HepG2 (cell line): ENCODE data around the gene FBXO9. TPM values are rescaled to one million over a fixed set of nuclear protein-coding genes. Genes with fewer than 3 reads are reported as not detected.

Experiments used
- BRF2 ChIP-seq: sonication (generic); formaldehyde crosslinking; IDR thresholded peaks from 2 replicates; pipeline ENCODE4 v1.8.1; 2022; ENCODE audit warnings: mild to moderate bottlenecking, missing genetic modification reagents
- HDAC2 ChIP-seq: sonication (generic); formaldehyde crosslinking; IDR thresholded peaks from 2 replicates; pipeline ENCODE4 v1.4.0; 2020; ENCODE audit warnings: missing genetic modification reagents
- HNRNPH1 ChIP-seq: fragments of 200-400 bp; formaldehyde crosslinking; optimal IDR thresholded peaks from 2 replicates; pipeline ENCODE3; 2017; ENCODE audit warnings: mild to moderate bottlenecking, low read depth, low read length
- JUNB ChIP-seq: sonication (generic); formaldehyde crosslinking; IDR thresholded peaks from 2 replicates; pipeline ENCODE4 v1.8.0; 2022; ENCODE audit warnings: missing genetic modification reagents, mild to moderate bottlenecking, borderline replicate concordance
- KLF11 ChIP-seq: IDR thresholded peaks from 2 replicates; pipeline ENCODE4 v1.6.1; 2016; ENCODE audit warnings: missing compliant biosample characterization
- MED8 ChIP-seq: sonication (generic); formaldehyde crosslinking; IDR thresholded peaks from 2 replicates; pipeline ENCODE4 v1.8.1; 2023; ENCODE audit warnings: mild to moderate bottlenecking, missing genetic modification reagents; ENCODE audit not compliant: insufficient replicate concordance
- MZF1 ChIP-seq: sonication (generic); formaldehyde crosslinking; IDR thresholded peaks from 2 replicates; pipeline ENCODE4 v1.8.1; 2023; ENCODE audit warnings: mild to moderate bottlenecking, missing genetic modification reagents, borderline replicate concordance
- PHF5A ChIP-seq: IDR thresholded peaks from one replicate; pipeline ENCODE4 v1.6.1; 2018; ENCODE audit warnings: low read depth, missing genetic modification reagents; ENCODE audit not compliant: unreplicated experiment
- RELA ChIP-seq: sonication (generic); formaldehyde crosslinking; IDR thresholded peaks from 2 replicates; pipeline ENCODE4 v1.4.0; 2020; ENCODE audit warnings: missing genetic modification reagents
- TMF1 ChIP-seq: sonication (generic); formaldehyde crosslinking; IDR thresholded peaks from 2 replicates; pipeline ENCODE4 v1.8.1; 2022; ENCODE audit warnings: low read depth, missing genetic modification reagents
- ZBTB37 ChIP-seq: sonication (generic); formaldehyde crosslinking; IDR thresholded peaks from 2 replicates; pipeline ENCODE4 v1.4.0; 2020; ENCODE audit warnings: mild to moderate bottlenecking, missing genetic modification reagents
- ZNF292 ChIP-seq: sonication (generic); formaldehyde crosslinking; IDR thresholded peaks from 2 replicates; pipeline ENCODE4 v1.8.1; 2022; ENCODE audit warnings: mild to moderate bottlenecking, low read depth, missing genetic modification reagents, borderline replicate concordance
- ZNF317 ChIP-seq: sonication (generic); formaldehyde crosslinking; IDR thresholded peaks from 2 replicates; pipeline ENCODE4 v1.5.0; 2020; ENCODE audit warnings: mild to moderate bottlenecking, missing genetic modification reagents
- ZNF563 ChIP-seq: sonication (generic); formaldehyde crosslinking; IDR thresholded peaks from 2 replicates; pipeline ENCODE4 v1.8.0; 2022; ENCODE audit warnings: mild to moderate bottlenecking, moderate library complexity, missing genetic modification reagents
- polyA plus RNA-seq, 8 experiments: library from polyadenylated mRNA; depleted of rRNA in 3 of 8; stranded (reverse) in 7 of 8; unstranded in 1 of 8; fragments of >200 nt; fragmentation: Illumina TruSeq in 4 of 8; extraction: Trizol in 4 of 8; gene quantifications; 2 replicates each; pipeline versions ENCODE4 v1.2.1 to v1.2.3, GENCODE V29; 2011 to 2016; ENCODE audit warnings: low read depth in 4 of 8, missing spikeins in 1 of 8, mixed read lengths in 1 of 8; ENCODE audit not compliant: insufficient read depth in 1 of 8
- total RNA-seq, 5 experiments: library from RNA; depleted of rRNA; stranded (reverse); fragments of >200 nt; fragmentation: Illumina TruSeq; extraction: Trizol; gene quantifications; 2 replicates each; pipeline ENCODE4 v1.2.3, GENCODE V29; 2016; ENCODE audit warnings: low read depth in 1 of 5
- TF ChIP-seq, protein P1 (sequence below): IDR thresholded peaks from 2 replicates; pipeline ENCODE4 v1.6.1; 2016; ENCODE audit warnings: low read depth, control low read depth
- TF ChIP-seq, protein P2 (sequence below): sonication (generic); formaldehyde crosslinking; IDR thresholded peaks from 2 replicates; pipeline ENCODE4 v1.9.0; 2021; ENCODE audit warnings: mild to moderate bottlenecking, missing genetic modification reagents
- TF ChIP-seq, protein P3 (sequence below): sonication (generic); formaldehyde crosslinking; IDR thresholded peaks from 2 replicates; pipeline ENCODE4 v1.4.0; 2020; ENCODE audit warnings: missing genetic modification reagents

FBXO9 gene
- total and polyA plus RNA-seq, 2 of the 13 experiments (the other 11 are each of a cell fraction or from before 2014, with no cell fraction given), result 64.3 to 98.4 TPM

GRCh38 chr6:53065266-53066076, at the start of gene FBXO9 (continued):
- TF ChIP-seq, protein P1, sequence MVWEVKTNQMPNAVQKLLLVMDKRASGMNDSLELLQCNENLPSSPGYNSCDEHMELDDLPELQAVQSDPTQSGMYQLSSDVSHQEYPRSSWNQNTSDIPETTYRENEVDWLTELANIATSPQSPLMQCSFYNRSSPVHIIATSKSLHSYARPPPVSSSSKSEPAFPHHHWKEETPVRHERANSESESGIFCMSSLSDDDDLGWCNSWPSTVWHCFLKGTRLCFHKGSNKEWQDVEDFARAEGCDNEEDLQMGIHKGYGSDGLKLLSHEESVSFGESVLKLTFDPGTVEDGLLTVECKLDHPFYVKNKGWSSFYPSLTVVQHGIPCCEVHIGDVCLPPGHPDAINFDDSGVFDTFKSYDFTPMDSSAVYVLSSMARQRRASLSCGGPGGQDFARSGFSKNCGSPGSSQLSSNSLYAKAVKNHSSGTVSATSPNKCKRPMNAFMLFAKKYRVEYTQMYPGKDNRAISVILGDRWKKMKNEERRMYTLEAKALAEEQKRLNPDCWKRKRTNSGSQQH, result no peak
- TF ChIP-seq PHF5A (CRISPR knock-in tag) (no peak), TMF1 (CRISPR knock-in tag) (peak; percentile 94), RELA (CRISPR knock-in tag) (no peak), ZNF292 (CRISPR knock-in tag) (no peak), JUNB (CRISPR knock-in tag) (peak; percentile 44; the same call in 1 of the 2 replicates), ZBTB37 (no peak), ZNF563 (CRISPR knock-in tag) (peak; percentile 83; the same call in 1 of the 2 replicates), KLF11 (CRISPR knock-in tag) (no peak; the same call in 1 of the 2 replicates), HNRNPH1 (no peak), BRF2 (peak; percentile 77; the same call in 1 of the 2 replicates), HDAC2 (CRISPR knock-in tag) (no peak; the same call in 1 of the 2 replicates), MED8 (CRISPR knock-in tag) (peak; percentile 41), ZNF317 (CRISPR knock-in tag) (no peak), MZF1 (CRISPR knock-in tag) (no peak)
- TF ChIP-seq, protein P2, sequence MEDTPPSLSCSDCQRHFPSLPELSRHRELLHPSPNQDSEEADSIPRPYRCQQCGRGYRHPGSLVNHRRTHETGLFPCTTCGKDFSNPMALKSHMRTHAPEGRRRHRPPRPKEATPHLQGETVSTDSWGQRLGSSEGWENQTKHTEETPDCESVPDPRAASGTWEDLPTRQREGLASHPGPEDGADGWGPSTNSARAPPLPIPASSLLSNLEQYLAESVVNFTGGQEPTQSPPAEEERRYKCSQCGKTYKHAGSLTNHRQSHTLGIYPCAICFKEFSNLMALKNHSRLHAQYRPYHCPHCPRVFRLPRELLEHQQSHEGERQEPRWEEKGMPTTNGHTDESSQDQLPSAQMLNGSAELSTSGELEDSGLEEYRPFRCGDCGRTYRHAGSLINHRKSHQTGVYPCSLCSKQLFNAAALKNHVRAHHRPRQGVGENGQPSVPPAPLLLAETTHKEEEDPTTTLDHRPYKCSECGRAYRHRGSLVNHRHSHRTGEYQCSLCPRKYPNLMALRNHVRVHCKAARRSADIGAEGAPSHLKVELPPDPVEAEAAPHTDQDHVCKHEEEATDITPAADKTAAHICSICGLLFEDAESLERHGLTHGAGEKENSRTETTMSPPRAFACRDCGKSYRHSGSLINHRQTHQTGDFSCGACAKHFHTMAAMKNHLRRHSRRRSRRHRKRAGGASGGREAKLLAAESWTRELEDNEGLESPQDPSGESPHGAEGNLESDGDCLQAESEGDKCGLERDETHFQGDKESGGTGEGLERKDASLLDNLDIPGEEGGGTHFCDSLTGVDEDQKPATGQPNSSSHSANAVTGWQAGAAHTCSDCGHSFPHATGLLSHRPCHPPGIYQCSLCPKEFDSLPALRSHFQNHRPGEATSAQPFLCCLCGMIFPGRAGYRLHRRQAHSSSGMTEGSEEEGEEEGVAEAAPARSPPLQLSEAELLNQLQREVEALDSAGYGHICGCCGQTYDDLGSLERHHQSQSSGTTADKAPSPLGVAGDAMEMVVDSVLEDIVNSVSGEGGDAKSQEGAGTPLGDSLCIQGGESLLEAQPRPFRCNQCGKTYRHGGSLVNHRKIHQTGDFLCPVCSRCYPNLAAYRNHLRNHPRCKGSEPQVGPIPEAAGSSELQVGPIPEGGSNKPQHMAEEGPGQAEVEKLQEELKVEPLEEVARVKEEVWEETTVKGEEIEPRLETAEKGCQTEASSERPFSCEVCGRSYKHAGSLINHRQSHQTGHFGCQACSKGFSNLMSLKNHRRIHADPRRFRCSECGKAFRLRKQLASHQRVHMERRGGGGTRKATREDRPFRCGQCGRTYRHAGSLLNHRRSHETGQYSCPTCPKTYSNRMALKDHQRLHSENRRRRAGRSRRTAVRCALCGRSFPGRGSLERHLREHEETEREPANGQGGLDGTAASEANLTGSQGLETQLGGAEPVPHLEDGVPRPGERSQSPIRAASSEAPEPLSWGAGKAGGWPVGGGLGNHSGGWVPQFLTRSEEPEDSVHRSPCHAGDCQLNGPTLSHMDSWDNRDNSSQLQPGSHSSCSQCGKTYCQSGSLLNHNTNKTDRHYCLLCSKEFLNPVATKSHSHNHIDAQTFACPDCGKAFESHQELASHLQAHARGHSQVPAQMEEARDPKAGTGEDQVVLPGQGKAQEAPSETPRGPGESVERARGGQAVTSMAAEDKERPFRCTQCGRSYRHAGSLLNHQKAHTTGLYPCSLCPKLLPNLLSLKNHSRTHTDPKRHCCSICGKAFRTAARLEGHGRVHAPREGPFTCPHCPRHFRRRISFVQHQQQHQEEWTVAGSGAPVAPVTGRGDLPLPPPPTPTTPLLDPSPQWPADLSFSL, result no peak; the same call in 1 of the 2 replicates
- TF ChIP-seq, protein P3, sequence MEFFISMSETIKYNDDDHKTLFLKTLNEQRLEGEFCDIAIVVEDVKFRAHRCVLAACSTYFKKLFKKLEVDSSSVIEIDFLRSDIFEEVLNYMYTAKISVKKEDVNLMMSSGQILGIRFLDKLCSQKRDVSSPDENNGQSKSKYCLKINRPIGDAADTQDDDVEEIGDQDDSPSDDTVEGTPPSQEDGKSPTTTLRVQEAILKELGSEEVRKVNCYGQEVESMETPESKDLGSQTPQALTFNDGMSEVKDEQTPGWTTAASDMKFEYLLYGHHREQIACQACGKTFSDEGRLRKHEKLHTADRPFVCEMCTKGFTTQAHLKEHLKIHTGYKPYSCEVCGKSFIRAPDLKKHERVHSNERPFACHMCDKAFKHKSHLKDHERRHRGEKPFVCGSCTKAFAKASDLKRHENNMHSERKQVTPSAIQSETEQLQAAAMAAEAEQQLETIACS (CRISPR knock-in tag), result no peak
